GOT3 (cell line): Measurements from ENCODE around the gene RBM7.

Experiments used
- DNase-seq: peaks from one replicate; lab custom pipeline; 2025; ENCODE audit warnings: mixed read lengths; lab: John Stamatoyannopoulos, UW

The RBM7 gene

DNA sequence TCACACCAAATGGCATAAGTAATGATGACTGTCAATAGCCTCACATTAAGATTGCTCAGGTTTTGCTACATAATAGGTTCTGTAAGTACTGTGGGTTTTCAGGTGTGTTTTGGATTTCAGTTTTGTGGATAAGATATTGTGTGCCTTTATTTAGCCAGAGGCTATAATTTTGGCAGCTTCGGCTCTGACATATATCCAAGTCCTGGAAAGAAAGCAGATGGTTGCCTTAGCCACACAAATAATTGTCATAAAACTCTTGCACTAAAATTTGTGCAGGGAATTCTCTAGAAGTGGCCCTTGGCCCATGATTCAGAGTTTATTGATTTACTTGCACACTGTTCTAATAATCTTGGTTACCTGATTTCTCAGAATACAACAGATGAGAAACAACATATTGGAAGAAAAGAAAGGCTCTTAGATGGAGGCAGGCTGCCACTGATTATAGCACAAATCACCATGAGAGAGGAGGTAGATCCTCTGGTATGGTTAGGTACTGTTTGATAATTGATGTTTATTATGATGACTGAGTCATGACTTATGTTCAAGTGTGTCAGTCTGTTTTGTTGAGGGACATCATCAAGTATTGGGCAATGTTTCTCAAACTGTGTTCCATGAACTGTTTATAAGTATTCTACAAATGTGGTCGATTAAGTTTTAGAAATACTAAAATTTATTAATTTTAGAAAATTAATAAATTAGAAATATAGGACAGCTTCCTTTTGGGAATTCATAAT lies 48.5 kb downstream of the RBM7 start:
- DNase-seq, result no peak

DNA sequence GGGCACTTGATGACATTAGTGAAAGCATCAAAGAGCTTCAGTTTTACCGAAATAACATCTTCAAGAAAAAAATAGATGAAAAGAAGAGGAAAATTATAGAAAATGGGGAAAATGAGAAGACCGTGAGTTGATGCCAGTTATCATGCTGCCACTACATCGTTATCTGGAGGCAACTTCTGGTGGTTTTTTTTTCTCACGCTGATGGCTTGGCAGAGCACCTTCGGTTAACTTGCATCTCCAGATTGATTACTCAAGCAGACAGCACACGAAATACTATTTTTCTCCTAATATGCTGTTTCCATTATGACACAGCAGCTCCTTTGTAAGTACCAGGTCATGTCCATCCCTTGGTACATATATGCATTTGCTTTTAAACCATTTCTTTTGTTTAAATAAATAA lies 49.4 kb downstream of the RBM7 start:
- DNase-seq, result no peak

DNA sequence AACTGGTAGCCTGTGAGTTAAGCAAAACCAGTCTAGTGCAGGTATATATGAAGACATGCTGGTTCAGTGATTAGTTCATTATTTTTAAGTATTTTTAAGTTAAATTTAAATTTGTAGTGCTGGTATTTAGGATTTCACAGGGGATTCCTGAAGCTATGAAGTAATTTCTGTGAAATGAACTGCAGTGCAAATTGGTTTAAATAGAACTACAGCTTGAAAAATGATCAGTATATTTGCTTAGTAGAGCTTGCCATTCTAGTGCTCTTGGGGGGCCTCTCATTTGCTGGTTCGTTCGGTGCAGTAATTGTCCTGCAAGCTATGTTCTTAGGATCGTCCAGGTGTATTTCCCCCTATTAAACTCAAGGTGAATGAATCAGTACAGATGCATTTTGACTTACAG lies 51.9 kb downstream of the RBM7 start:
- no peak for DNase-seq
